ENCODE data around the gene LRRC3B. TPM values are rescaled to one million over a fixed set of nuclear protein-coding genes. Genes with fewer than 3 reads are reported as not detected.

Gene LRRC3B
- total and polyA plus RNA-seq, 2 donors (not counting 3 experiments of a cell fraction or from before 2014, with no cell fraction given), result not detected

DNA sequence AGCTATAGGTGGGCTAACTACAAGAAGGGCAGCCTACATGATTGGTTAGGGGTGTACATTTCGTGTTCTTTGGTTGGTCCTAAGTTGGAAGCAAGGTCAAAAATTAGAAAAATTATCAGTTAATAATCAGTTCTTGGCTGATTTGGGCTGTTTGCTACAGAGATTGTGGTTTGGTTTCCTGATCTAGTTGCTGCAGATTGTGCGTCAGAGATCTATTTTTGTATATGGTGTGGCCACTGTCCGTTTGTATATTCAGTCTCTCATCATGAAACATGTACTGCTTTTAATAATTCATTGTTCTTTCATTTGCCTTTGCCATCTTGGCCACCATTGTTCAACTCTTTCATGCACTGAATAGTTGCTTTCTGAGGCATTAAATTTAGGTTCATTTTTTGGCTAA, 80.9 kb downstream of the LRRC3B start:
- no peak overlapping the region for H3K27ac ChIP-seq (ENCODE audit: insufficient read depth, low read depth, low read length)
- BruUV-seq (replicated peaks), result no TSS peak
- no peak overlapping the region for H3K9ac ChIP-seq (replicated peaks; ENCODE audit: extremely low read depth, insufficient read depth, low read length)
- DNase-seq (ENCODE audit: low read depth, low spot score) (no peak), FAIRE-seq (no peak)
- no peaks in the 10 kb centered on the region for H3K4me1 ChIP-seq (ENCODE audit: control insufficient read depth, extremely low read depth, insufficient read depth, low read length)
- no peak overlapping the region for H2AFZ ChIP-seq (ENCODE audit: low read depth, low read length)
- H3K9me3 ChIP-seq (replicated peaks; ENCODE audit: control insufficient read depth, insufficient read depth, low read length), result peaks cover 3% of the 10 kb centered on the region
- H3K27me3 ChIP-seq (ENCODE audit: control insufficient read depth in 2 of 2, insufficient read depth in 2 of 2, low read length in 2 of 2), result no peaks in the 10 kb centered on the region
- intact Hi-C loops (cut with micrococcal nuclease) (no loop called here), dilution Hi-C loops (cut with MboI; ENCODE audit: extremely low pct_ligation_motif_present, low sequenced_read_pairs) (no loop called here)
- H3K4me3 ChIP-seq (replicated peaks in 1 of 3; ENCODE audit: insufficient read depth in 1 of 3, low read depth in 1 of 3, low read length in 3 of 3), result no peak overlapping the region
- TF ChIP-seq FOS (IDR thresholded peaks at IDR 0.05; ENCODE audit: borderline replicate concordance, insufficient read depth, low read length) (no peak), POLR2AphosphoS5 (IDR thresholded peaks at IDR 0.05; ENCODE audit: insufficient read depth, low read depth, low read length) (no peak), EZH2 (IDR thresholded peaks at IDR 0.05; ENCODE audit: borderline replicate concordance, low read depth, low read length, severe bottlenecking) (no peak), MYC (IDR thresholded peaks at IDR 0.05; ENCODE audit: low read depth, low read length) (no peak), GATA2 (IDR thresholded peaks at IDR 0.05; ENCODE audit: insufficient read depth, insufficient read length, low read depth, low read length) (no peak), POLR2A (IDR thresholded peaks at IDR 0.05; ENCODE audit: low read depth, low read length) (no peak), JUN (IDR thresholded peaks at IDR 0.05; ENCODE audit: borderline replicate concordance, insufficient read depth, insufficient read length, low read depth) (no peak)
- TF ChIP-seq, protein P1, sequence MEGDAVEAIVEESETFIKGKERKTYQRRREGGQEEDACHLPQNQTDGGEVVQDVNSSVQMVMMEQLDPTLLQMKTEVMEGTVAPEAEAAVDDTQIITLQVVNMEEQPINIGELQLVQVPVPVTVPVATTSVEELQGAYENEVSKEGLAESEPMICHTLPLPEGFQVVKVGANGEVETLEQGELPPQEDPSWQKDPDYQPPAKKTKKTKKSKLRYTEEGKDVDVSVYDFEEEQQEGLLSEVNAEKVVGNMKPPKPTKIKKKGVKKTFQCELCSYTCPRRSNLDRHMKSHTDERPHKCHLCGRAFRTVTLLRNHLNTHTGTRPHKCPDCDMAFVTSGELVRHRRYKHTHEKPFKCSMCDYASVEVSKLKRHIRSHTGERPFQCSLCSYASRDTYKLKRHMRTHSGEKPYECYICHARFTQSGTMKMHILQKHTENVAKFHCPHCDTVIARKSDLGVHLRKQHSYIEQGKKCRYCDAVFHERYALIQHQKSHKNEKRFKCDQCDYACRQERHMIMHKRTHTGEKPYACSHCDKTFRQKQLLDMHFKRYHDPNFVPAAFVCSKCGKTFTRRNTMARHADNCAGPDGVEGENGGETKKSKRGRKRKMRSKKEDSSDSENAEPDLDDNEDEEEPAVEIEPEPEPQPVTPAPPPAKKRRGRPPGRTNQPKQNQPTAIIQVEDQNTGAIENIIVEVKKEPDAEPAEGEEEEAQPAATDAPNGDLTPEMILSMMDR (IDR thresholded peaks at IDR 0.05; ENCODE audit: extremely low read depth in 1 of 2, insufficient read depth in 1 of 2, low read depth in 1 of 2, low read length in 2 of 2), result no peak
- TF ChIP-seq, protein P2, sequence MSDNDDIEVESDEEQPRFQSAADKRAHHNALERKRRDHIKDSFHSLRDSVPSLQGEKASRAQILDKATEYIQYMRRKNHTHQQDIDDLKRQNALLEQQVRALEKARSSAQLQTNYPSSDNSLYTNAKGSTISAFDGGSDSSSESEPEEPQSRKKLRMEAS (IDR thresholded peaks at IDR 0.05; ENCODE audit: insufficient read depth, insufficient read length), result no peak
- CTCF ChIA-PET, result interaction anchor here (1.4 kb wide), 1 partner anchor 15 kb away, joined by 3 read pairs; no protein-coding TSS in a partner anchor
- H3K4me2 ChIP-seq (ENCODE audit: insufficient read depth, low read length), result no peak overlapping the region
- H3K9me1 ChIP-seq (replicated peaks; ENCODE audit: control insufficient read depth, extremely low read depth, insufficient read depth, low read length), result no peaks in the 10 kb centered on the region
- H3K79me2 ChIP-seq (ENCODE audit: control insufficient read depth, insufficient read depth, low read length), result no peaks in the 10 kb centered on the region
- POLR2A ChIA-PET, result no interaction called here
- no peaks in the 10 kb centered on the region for H4K20me1 ChIP-seq (replicated peaks; ENCODE audit: control insufficient read depth, extremely low read depth, insufficient read depth, low read length)
- H3K36me3 ChIP-seq (ENCODE audit: control insufficient read depth in 2 of 2, extremely low read depth in 1 of 2, insufficient read depth in 2 of 2, low read length in 2 of 2), result no peaks in the 10 kb centered on the region

All from endothelial cell of umbilical vein (primary cell).